K562 (cell line): ENCODE measurements around the gene MDC1. TPM values are rescaled to one million over a fixed set of nuclear protein-coding genes. Genes with fewer than 3 reads are reported as not detected.

Experiments
- CAMTA2 ChIP-seq: fragments of 250-450 bp; sonication (Bioruptor Pico); conservative IDR thresholded peaks from 2 replicates; pipeline ENCODE4 v1.5.1; 2022
- E2F1 ChIP-seq: sonication (generic); formaldehyde crosslinking; IDR thresholded peaks from 2 replicates; pipeline ENCODE4 v1.8.1; 2023; ENCODE audit warnings: mild to moderate bottlenecking, missing genetic modification reagents, moderate library complexity
- ELK1 ChIP-seq: sonication (generic); formaldehyde crosslinking; IDR thresholded peaks from 2 replicates; pipeline ENCODE4 v1.8.1; 2022; ENCODE audit warnings: missing genetic modification reagents
- KLF6 ChIP-seq: fragments of 250-450 bp; sonication (Bioruptor Pico); IDR thresholded peaks from 2 replicates; pipeline ENCODE4 v1.4.0; 2020; ENCODE audit warnings: mild to moderate bottlenecking, moderate library complexity, borderline replicate concordance
- PRPF4 ChIP-seq: fragments of 200-400 bp; formaldehyde crosslinking; IDR thresholded peaks from one replicate; pipeline ENCODE4 v1.6.1; 2017; ENCODE audit warnings: low read length, low read depth, mild to moderate bottlenecking; ENCODE audit not compliant: insufficient read depth, poor library complexity, severe bottlenecking
- TFAP4 ChIP-seq: sonication (generic); formaldehyde crosslinking; IDR thresholded peaks from 2 replicates; pipeline ENCODE4 v1.8.0; 2022; ENCODE audit warnings: missing genetic modification reagents, mild to moderate bottlenecking, moderate library complexity, borderline replicate concordance
- THRAP3 ChIP-seq: fragments of 450-650 bp; IDR thresholded peaks from 2 replicates; pipeline ENCODE4 v1.6.1; 2016; ENCODE audit warnings: mild to moderate bottlenecking, inconsistent platforms, borderline replicate concordance
- TSHZ1 ChIP-seq: fragments of 250-450 bp; sonication (Bioruptor Pico); IDR thresholded peaks from 2 replicates; pipeline ENCODE4 v1.4.0; 2020; ENCODE audit warnings: mild to moderate bottlenecking, moderate library complexity
- ZBTB1 ChIP-seq: sonication (generic); formaldehyde crosslinking; IDR thresholded peaks from 2 replicates; pipeline ENCODE4 v1.8.1; 2023; ENCODE audit warnings: missing genetic modification reagents, low read depth, mild to moderate bottlenecking, borderline replicate concordance
- ZBTB8A ChIP-seq: fragments of 450-650 bp; IDR thresholded peaks from 2 replicates; pipeline ENCODE4 v1.6.1; 2018; ENCODE audit warnings: mild to moderate bottlenecking, moderate library complexity; ENCODE audit not compliant: partially characterized antibody
- ZNF444 ChIP-seq: fragments of 250-450 bp; sonication (Bioruptor Pico); IDR thresholded peaks from 2 replicates; pipeline ENCODE4 v1.4.0; 2020; ENCODE audit warnings: mild to moderate bottlenecking, moderate library complexity
- ZNF583 ChIP-seq: fragments of 250-450 bp; sonication (Bioruptor Pico); IDR thresholded peaks from 2 replicates; pipeline ENCODE4 v1.4.0; 2020
- polyA plus RNA-seq, 8 experiments: library from polyadenylated mRNA; depleted of rRNA in 4 of 8; stranded (reverse) in 5 of 8; unstranded in 3 of 8; fragments of >200 nt; fragmentation: Nextera tagmentation in 2 of 8; fragmentation: Illumina TruSeq in 1 of 8; extraction: Ambion mirVana in 2 of 8; extraction: Trizol in 1 of 8; gene quantifications; 2 replicates each; pipeline versions ENCODE4 v1.2.1 to v1.2.3, GENCODE V29; 2011 to 2014; ENCODE audit warnings: inconsistent platforms in 1 of 8, missing spikeins in 1 of 8
- total RNA-seq, 7 experiments: library from RNA; depleted of rRNA in 6 of 7; stranded (reverse); fragments of >200 nt in 6 of 7; fragmentation: Illumina TruSeq in 2 of 7; extraction: Trizol in 2 of 7; gene quantifications; 2 replicates each; pipeline versions ENCODE4 v1.2.1 to v1.2.3, GENCODE V29; 2011 to 2021; ENCODE audit warnings: low replicate concordance in 1 of 7
- TF ChIP-seq, protein P1 (sequence below): sonication (generic); formaldehyde crosslinking; IDR thresholded peaks from 2 replicates; pipeline ENCODE4 v1.9.0; 2022; ENCODE audit warnings: mild to moderate bottlenecking, missing genetic modification reagents
- TF ChIP-seq, protein P2 (sequence below), 2 experiments: fragments of 200-800 bp in 1 of 2; sonication (Bioruptor generic) in 1 of 2; sonication (generic) in 1 of 2; formaldehyde crosslinking in 1 of 2; IDR thresholded peaks in 1 of 2; conservative IDR thresholded peaks in 1 of 2; 2 replicates each; pipeline versions ENCODE4 v1.5.0 to v1.6.1; 2016 to 2020; ENCODE audit warnings: missing compliant biosample characterization in 1 of 2, missing genetic modification characterization in 1 of 2, missing genetic modification reagents in 1 of 2

Gene MDC1
- total and polyA plus RNA-seq, 9 of the 15 experiments (the other 6 are each of a cell fraction or from before 2014, with no cell fraction given) = 8.2 to 114 (median 20.0) TPM

DNA sequence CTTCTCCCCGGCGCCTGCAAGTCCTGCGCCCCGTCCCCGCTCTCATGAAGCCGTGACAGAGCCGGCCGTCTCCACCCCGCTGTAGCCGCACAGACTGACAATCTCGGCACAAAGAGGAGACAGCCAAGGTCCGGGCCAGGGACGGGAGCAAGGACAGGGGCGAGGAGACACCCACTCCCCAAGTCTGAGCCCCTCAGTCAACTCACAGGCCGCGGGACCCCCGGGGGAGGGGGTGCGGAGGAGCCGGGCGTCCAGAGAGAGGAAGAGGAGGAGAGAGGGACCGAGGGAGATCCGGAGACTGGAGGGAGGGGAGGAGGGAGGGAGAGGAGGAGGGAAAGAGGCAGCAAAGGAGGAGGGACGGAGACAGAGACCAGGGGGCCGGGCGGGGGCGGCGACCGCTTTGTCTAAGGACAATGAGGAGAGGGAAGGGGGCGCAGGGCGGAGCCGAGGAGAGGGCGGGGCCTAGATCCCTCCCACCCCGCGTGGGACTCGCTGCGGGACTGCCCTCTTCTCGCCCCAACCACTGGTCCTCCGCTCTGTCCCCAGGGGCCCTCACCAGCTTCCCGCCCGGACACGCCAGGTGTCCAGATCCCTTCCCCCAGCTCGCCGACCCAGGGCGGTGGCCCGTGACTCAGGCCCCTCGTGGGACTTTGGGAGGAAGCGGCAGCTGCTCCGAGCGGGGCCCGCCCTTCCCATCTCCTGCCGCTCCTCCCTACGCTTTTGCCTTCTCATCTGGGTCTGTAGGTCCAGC is 30.0 kb downstream of the MDC1 start (continued):
- 0 out of 2 replicates have a peak, but pooled peaks have one; percentile 75 for TF ChIP-seq THRAP3
- TF ChIP-seq ZNF444 (CRISPR knock-in tag) = peak; percentile 59; the same call in 1 of the 2 replicates
- TF ChIP-seq KLF6 = peak; percentile 92
- TF ChIP-seq, protein P1, sequence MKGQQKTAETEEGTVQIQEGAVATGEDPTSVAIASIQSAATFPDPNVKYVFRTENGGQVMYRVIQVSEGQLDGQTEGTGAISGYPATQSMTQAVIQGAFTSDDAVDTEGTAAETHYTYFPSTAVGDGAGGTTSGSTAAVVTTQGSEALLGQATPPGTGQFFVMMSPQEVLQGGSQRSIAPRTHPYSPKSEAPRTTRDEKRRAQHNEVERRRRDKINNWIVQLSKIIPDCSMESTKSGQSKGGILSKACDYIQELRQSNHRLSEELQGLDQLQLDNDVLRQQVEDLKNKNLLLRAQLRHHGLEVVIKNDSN (CRISPR knock-in tag) = peak; percentile 77
- 0 out of 2 replicates have a peak, but pooled peaks have one; percentile 15 for TF ChIP-seq ZBTB1 (CRISPR knock-in tag)
- TF ChIP-seq E2F1 (CRISPR knock-in tag) = peak; percentile 74; the same call in 1 of the 2 replicates
- no peak for TF ChIP-seq PRPF4
- TF ChIP-seq TFAP4 (CRISPR knock-in tag) = peak; percentile 95
- TF ChIP-seq TSHZ1 (CRISPR knock-in tag) = no peak
- TF ChIP-seq ZNF583 (CRISPR knock-in tag) = peak; percentile 14; the same call in 1 of the 2 replicates
- no peak for TF ChIP-seq CAMTA2
- TF ChIP-seq, protein P2, sequence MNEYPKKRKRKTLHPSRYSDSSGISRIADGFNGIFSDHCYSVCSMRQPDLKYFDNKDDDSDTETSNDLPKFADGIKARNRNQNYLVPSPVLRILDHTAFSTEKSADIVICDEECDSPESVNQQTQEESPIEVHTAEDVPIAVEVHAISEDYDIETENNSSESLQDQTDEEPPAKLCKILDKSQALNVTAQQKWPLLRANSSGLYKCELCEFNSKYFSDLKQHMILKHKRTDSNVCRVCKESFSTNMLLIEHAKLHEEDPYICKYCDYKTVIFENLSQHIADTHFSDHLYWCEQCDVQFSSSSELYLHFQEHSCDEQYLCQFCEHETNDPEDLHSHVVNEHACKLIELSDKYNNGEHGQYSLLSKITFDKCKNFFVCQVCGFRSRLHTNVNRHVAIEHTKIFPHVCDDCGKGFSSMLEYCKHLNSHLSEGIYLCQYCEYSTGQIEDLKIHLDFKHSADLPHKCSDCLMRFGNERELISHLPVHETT (CRISPR knock-in tag; conservative IDR thresholded peaks at IDR 0.05 in 1 of 2, IDR thresholded peaks at IDR 0.05 in 1 of 2) = no peak; a peak in 2 of 4 replicates
- no peak for TF ChIP-seq ELK1 (CRISPR knock-in tag)
- no peak for TF ChIP-seq ZBTB8A
